Naive B cell (primary cell): ENCODE measurements around the gene CDH15. TPM values are rescaled to one million over a fixed set of nuclear protein-coding genes. Genes with fewer than 3 reads are reported as not detected.

Experiments
- ATAC-seq, 2 donors: fragments of 150-1000 bp; cut with Tn5 transposase; 2 replicates each; pipeline ENCODE4 v1.10.0; 2021; ENCODE audit warnings: low read depth in 2 of 2, mild to moderate bottlenecking in 2 of 2, moderate library complexity in 2 of 2
- DNase-seq: peaks from one replicate; pipeline ENCODE4 v3.0.0; 2022
- H3K27ac Mint-ChIP-seq, 6 donors: one replicate each; pipeline ENCODE4 v1.8.0; 2020 to 2022; ENCODE audit warnings: mild to moderate bottlenecking in 6 of 6, mixed read lengths in 6 of 6, moderate library complexity in 5 of 6, inconsistent platforms in 2 of 6
- H3K27me3 Mint-ChIP-seq, 3 donors: one replicate each; pipeline ENCODE4 v1.8.0; 2021 to 2022; ENCODE audit warnings: mixed read lengths in 3 of 3, mild to moderate bottlenecking in 1 of 3
- H3K36me3 Mint-ChIP-seq, 2 donors: one replicate each; pipeline ENCODE4 v1.8.0; 2020 to 2022; ENCODE audit warnings: mixed read lengths in 2 of 2, inconsistent platforms in 1 of 2, mild to moderate bottlenecking in 1 of 2
- H3K4me1 Mint-ChIP-seq, 3 donors: one replicate each; pipeline ENCODE4 v1.8.0; 2020 to 2022; ENCODE audit warnings: mixed read lengths in 3 of 3, inconsistent platforms in 1 of 3, mild to moderate bottlenecking in 1 of 3, moderate library complexity in 1 of 3
- H3K4me3 Mint-ChIP-seq, 8 donors: one replicate each; pipeline ENCODE4 v1.8.0; 2020 to 2022; ENCODE audit warnings: mild to moderate bottlenecking in 8 of 8, mixed read lengths in 8 of 8, moderate library complexity in 8 of 8, inconsistent platforms in 2 of 8
- H3K9me3 Mint-ChIP-seq, 7 donors: one replicate each; pipeline ENCODE4 v1.8.0; 2020 to 2022; ENCODE audit warnings: mixed read lengths in 7 of 7, mild to moderate bottlenecking in 5 of 7, inconsistent platforms in 2 of 7, moderate library complexity in 1 of 7
- polyA plus RNA-seq, 6 donors: library from polyadenylated mRNA; unstranded; fragments of 300-500 nt; fragmentation: Illumina TruSeq; gene quantifications; one replicate each; pipeline ENCODE4 v1.2.3, GENCODE V29; 2021; ENCODE audit warnings: low read depth in 6 of 6

Gene CDH15
- polyA plus RNA-seq, 6 donors from 2014 or later = not detected

- Mint-ChIP-seq H3K27me3 (no peaks in the 10 kb centered on the region), H3K4me3 (no peak overlapping the region), H3K4me1 (peaks cover 2 to 9% (median 7%) of the 10 kb centered on the region in 3 donors), H3K36me3 (peaks cover 9 to 16% of the 10 kb centered on the region in 2 donors), H3K27ac (peak overlapping the region in 1 of 6 donors; percentile 90), H3K9me3 (no peaks in the 10 kb centered on the region)
- ATAC-seq (no peak), DNase-seq (no peak)
Observed at GRCh38 chr16:89135971-89136765, 35.4 kb upstream of the CDH15 start.

DNA sequence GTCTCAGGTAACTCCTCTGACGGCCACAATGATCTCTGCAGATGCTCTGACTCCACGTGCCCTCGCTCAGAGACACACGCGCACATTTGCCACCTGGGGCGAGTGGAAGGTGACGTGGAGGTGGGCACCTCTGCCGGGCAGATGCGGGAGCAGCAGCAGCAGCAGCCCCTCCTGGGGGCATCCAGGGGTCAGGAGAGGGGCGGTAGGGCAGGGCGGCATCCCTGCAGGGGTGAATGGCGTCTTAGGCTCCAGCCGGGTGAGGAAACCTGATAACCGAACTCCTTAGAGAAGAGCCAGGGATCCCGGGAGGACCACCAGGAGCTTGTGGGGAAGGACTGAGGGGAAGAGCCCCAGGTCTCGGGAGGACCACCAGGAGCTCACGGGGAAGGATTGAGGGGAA is 34.6 kb upstream of the CDH15 start:
- Mint-ChIP-seq H3K4me1 (peaks cover 2 to 9% (median 7%) of the 10 kb centered on the region in 3 donors), H3K4me3 (no peak overlapping the region), H3K9me3 (no peaks in the 10 kb centered on the region), H3K27me3 (no peaks in the 10 kb centered on the region), H3K27ac (no peak overlapping the region), H3K36me3 (peaks cover 4 to 16% of the 10 kb centered on the region in 2 donors)
- no peak for ATAC-seq
- no peak for DNase-seq

DNA sequence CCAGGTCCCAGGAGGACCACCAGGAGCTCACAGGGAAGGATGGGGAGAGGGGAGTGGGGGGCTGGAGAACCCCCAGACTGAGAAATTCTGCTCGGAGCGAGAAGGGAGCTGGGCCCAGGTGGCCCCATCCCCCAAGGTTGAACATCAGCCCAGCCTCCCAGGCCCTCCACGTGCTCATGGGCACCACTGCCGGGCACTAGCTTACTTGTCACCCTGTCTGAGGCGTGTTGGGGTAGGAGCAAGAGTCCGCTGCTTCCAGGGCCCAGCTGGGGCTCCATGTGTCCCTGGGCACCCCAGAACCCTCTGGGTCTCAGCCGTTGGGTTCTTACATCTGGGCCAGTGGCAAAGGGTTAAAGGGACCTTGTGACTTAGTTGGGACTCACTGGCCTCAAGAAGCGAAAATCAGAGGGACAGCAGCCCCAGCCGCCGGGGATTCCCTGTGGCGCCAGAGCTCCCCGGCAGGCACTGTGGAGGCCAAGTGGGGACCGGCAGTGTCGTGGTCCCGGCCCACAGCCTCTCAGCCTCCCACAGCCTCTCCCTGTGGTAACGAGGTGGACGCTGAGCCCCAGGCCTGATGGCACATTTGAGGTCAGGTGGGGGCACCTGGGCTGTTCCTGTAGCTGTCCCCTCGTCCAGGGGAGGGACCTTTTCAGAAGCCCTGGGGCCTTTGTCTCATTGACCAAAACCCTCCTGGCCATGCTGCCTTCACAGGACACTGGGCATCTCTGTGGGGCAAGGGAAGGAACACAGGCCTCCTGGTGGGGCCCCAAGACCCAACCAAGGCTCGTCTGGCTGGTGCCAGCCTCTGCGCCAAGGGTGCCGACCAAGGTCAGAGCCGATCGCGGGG is 33.7 kb upstream of the CDH15 start:
- Mint-ChIP-seq H3K36me3 (peaks cover 4 to 16% of the 10 kb centered on the region in 2 donors), H3K27ac (peak overlapping the region in 1 of 6 donors; percentile 81), H3K27me3 (no peaks in the 10 kb centered on the region), H3K4me3 (no peak overlapping the region), H3K4me1 (peaks cover 2 to 9% (median 7%) of the 10 kb centered on the region in 3 donors), H3K9me3 (no peaks in the 10 kb centered on the region)
- ATAC-seq = no peak
- no peak for DNase-seq

- H3K9me3 Mint-ChIP-seq = no peaks in the 10 kb centered on the region
- no peaks in the 10 kb centered on the region for H3K27me3 Mint-ChIP-seq
- H3K36me3 Mint-ChIP-seq = peaks cover 4 to 16% of the 10 kb centered on the region in 2 donors
- ATAC-seq = no peak
- H3K4me1 Mint-ChIP-seq = peaks cover 2 to 9% (median 7%) of the 10 kb centered on the region in 3 donors
- no peak for DNase-seq
- no peak overlapping the region for H3K4me3 Mint-ChIP-seq
- no peak overlapping the region for H3K27ac Mint-ChIP-seq
Observed at GRCh38 chr16:89138513-89138795, 33.1 kb upstream of the CDH15 start.

- DNase-seq (no peak), ATAC-seq (no peak)
- H3K4me3 Mint-ChIP-seq = no peak overlapping the region
- H3K27ac Mint-ChIP-seq = peak overlapping the region in 1 of 6 donors; percentile 72
- H3K9me3 Mint-ChIP-seq = no peaks in the 10 kb centered on the region
- peaks cover 4 to 11% of the 10 kb centered on the region in 2 donors for H3K36me3 Mint-ChIP-seq
- H3K4me1 Mint-ChIP-seq = peaks cover 2 to 11% (median 7%) of the 10 kb centered on the region in 3 donors
- no peaks in the 10 kb centered on the region for H3K27me3 Mint-ChIP-seq
Observed at GRCh38 chr16:89138843-89139520, 32.6 kb upstream of the CDH15 start.

GRCh38 chr16:89139907-89140361 is 31.6 kb upstream of the CDH15 start:
- DNase-seq (no peak), ATAC-seq (no peak)
- H3K27ac Mint-ChIP-seq = peak overlapping the region in 1 of 6 donors; percentile 73
- H3K4me3 Mint-ChIP-seq = no peak overlapping the region
- no peaks in the 10 kb centered on the region for H3K9me3 Mint-ChIP-seq
- H3K4me1 Mint-ChIP-seq = peaks cover 0 to 5% (median 4%) of the 10 kb centered on the region in 3 donors
- peaks cover 0 to 2% of the 10 kb centered on the region in 2 donors for H3K36me3 Mint-ChIP-seq
- H3K27me3 Mint-ChIP-seq = no peaks in the 10 kb centered on the region

- peaks cover 0 to 5% (median 4%) of the 10 kb centered on the region in 3 donors for H3K4me1 Mint-ChIP-seq
- no peaks in the 10 kb centered on the region for H3K9me3 Mint-ChIP-seq
- no peaks in the 10 kb centered on the region for H3K27me3 Mint-ChIP-seq
- no peak for DNase-seq
- ATAC-seq = no peak
- no peaks in the 10 kb centered on the region for H3K36me3 Mint-ChIP-seq
- H3K4me3 Mint-ChIP-seq = no peak overlapping the region
- peak overlapping the region in 1 of 6 donors; percentile 69 for H3K27ac Mint-ChIP-seq
Observed at GRCh38 chr16:89140401-89140800, 31.1 kb upstream of the CDH15 start.

DNA sequence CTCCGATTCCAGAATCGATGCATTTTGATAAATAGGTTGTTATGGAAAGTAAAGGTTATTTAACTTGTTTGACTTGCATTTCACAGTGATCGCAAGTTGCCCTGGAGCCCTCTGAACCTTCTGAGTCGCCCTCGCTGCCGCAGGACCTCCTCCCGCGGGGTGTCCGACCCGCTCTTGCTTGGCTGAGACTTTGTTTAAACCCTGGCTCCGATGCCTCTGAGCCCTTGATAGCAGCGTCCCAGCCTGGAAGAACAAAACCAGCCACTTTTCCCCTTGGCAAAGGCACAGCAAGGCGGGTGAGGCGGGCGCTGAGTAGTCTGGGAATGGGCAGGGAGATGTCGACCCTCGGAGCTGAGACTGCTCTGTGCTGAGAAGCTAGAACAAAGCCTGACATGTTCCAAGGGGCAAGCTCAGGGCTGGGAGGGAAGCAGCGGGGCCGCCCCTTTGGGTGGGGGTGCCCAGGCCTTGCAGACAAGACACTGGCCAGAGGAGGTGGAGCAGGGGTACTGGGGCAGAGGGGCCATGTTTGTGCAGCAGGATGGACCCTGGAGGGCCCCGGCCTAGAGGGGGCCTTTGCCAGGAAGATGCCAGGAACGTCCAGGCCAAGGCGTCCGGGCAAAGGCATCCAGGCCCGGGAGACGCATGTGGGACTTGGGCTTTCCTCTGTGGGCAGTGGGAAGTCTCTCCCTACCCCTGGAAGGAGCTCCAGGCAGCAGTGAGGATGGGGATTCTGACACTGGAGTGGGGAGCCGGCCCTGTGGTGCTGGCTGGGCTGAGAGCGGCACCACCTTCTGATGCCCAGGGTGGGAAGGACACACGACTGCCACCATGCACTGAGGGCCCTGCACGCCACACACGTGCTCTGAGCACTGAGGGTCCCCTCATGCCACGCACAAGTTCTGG is 30.3 kb upstream of the CDH15 start:
- H3K36me3 Mint-ChIP-seq = peaks cover 0 to 2% of the 10 kb centered on the region in 2 donors
- ATAC-seq (no peak), DNase-seq (no peak)
- H3K27ac Mint-ChIP-seq = no peak overlapping the region
- no peak overlapping the region for H3K4me3 Mint-ChIP-seq
- H3K27me3 Mint-ChIP-seq = no peaks in the 10 kb centered on the region
- peaks cover 0 to 5% (median 4%) of the 10 kb centered on the region in 3 donors for H3K4me1 Mint-ChIP-seq
- no peaks in the 10 kb centered on the region for H3K9me3 Mint-ChIP-seq

DNA sequence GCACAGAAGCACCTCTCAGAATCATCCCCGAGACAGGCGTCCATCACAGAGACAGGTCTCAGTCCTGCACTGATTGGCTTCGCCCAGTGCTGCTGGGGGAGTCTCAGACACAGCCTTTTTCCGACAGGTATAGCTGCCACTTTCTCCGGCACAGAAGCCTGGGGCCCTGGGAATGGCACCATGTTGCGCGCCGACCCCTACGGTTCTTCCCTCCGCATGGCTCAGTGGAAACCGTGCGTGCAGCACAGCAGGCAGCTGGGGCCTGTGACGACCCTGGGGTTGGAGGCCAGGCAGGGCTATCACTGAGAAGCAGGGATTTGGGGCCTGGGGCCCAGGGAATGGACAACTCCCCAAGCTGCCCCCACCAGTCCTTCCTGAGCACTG is 29.7 kb upstream of the CDH15 start:
- Mint-ChIP-seq H3K9me3 (no peaks in the 10 kb centered on the region), H3K4me3 (no peak overlapping the region), H3K36me3 (peaks cover 0 to 9% of the 10 kb centered on the region in 2 donors), H3K27ac (no peak overlapping the region), H3K4me1 (peaks cover 0 to 8% (median 5%) of the 10 kb centered on the region in 3 donors), H3K27me3 (no peaks in the 10 kb centered on the region)
- DNase-seq (no peak), ATAC-seq (no peak)

DNA sequence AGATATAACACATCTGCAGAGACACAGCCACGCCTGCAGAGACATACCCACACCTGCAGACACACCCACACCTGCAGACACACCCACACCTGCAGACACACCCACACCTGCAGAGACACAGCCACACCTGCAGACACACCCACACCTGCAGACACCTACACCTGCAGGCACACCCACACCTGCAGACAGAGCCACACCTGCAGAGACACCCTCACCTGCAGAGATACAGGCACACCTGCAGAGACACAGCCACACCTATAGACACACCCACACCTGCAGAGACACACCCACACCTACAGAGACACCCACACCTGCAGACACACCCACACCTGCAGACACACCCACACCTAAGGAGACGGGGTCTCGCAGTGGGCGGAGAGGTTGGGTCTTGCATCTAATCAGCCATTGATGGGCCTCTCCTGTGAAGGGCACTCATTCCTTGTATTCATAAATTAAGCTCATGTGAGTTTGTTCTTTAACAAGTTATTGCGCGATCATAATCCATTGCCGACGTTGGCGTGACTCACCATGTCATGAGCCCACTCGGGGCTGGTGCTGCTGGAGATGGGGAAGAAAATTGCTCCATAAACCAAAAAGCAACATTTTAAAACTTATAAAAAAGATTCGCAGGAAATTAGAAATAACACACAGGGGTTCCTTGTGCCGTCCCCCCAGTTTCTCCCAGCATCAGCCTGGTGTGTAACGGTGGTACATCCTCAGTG is 28.9 kb upstream of the CDH15 start:
- Mint-ChIP-seq H3K27me3 (no peaks in the 10 kb centered on the region), H3K36me3 (peaks cover 3 to 12% of the 10 kb centered on the region in 2 donors), H3K4me3 (no peak overlapping the region), H3K4me1 (peaks cover 1 to 5% (median 5%) of the 10 kb centered on the region in 3 donors), H3K9me3 (no peaks in the 10 kb centered on the region), H3K27ac (peak overlapping the region in 1 of 6 donors; percentile 70)
- ATAC-seq = no peak
- DNase-seq = no peak

DNA sequence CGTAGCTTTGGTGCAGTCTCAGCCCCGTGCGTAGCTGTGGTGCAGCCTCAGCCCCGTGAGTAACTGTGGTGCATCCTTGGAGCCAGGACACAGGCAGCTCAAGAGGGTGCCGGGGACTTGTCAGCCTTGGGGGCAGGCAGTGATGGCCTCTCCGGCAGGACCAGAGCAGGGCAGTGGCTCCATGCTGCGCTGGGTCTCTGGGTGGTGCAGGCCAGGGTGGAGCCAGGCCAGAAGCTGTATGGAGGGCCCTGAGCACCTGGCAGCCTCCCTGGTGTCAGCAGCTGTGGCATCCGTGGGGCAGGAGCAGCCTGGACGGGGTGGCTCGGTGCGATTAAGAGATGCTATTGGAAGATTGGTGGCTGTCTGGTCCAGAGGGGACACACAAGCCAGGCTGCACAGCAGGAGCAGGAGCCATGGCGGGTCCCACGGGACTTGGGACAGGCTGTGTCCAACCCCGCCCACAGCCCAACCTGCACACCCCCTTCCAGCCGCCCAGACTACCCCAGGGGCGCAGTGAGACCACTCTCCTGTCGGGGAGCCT is 28.3 kb upstream of the CDH15 start:
- DNase-seq (no peak), ATAC-seq (no peak)
- Mint-ChIP-seq H3K27ac (peak overlapping the region in 1 of 6 donors; percentile 56), H3K27me3 (no peaks in the 10 kb centered on the region), H3K4me3 (no peak overlapping the region), H3K4me1 (peaks cover 4 to 5% (median 5%) of the 10 kb centered on the region in 3 donors), H3K9me3 (no peaks in the 10 kb centered on the region), H3K36me3 (peaks cover 5 to 16% of the 10 kb centered on the region in 2 donors)
